Heart right ventricle (tissue), 16 donors: ENCODE results near the gene SH2D4B. TPM values are rescaled to one million over a fixed set of nuclear protein-coding genes. Genes with fewer than 3 reads are reported as not detected.

ENCODE experiments used
- ATAC-seq, 8 donors: fragments of 200-7000 bp; cut with Tn5 transposase; one replicate each; pipeline ENCODE4 v1.9.1; 2020; ENCODE audit warnings: mild to moderate bottlenecking in 8 of 8, moderate library complexity in 8 of 8, moderate number of reproducible peaks in 1 of 8
- DNase-seq, 2 donors: peaks; one replicate each; pipeline ENCODE4 v3.0.0-alpha.2; 2020
- H3K27ac ChIP-seq, 10 donors: fragments of 200-600 bp; sonication (generic) in 2 of 10; one replicate each; pipeline versions ENCODE4 v1.5.0 to v1.8.0; 2020 to 2022; ENCODE audit warnings: mild to moderate bottlenecking in 3 of 10
- H3K27me3 ChIP-seq, 7 donors: fragments of 200-600 bp; one replicate each; pipeline ENCODE4 v1.8.0; 2021 to 2022; ENCODE audit warnings: mild to moderate bottlenecking in 2 of 7
- H3K36me3 ChIP-seq, 9 donors: fragments of 200-600 bp; sonication (generic) in 1 of 9; one replicate each; pipeline versions ENCODE4 v1.5.0 to v1.8.0; 2020 to 2022; ENCODE audit warnings: mild to moderate bottlenecking in 2 of 9
- H3K4me1 ChIP-seq, 9 donors: fragments of 200-600 bp; sonication (generic) in 1 of 9; one replicate each; pipeline versions ENCODE4 v1.5.0 to v1.8.0; 2020 to 2022; ENCODE audit warnings: mild to moderate bottlenecking in 4 of 9
- H3K4me3 ChIP-seq, 10 donors: fragments of 200-600 bp; sonication (generic) in 2 of 10; one replicate each; pipeline versions ENCODE4 v1.5.0 to v1.8.0; 2020 to 2022; ENCODE audit warnings: mild to moderate bottlenecking in 7 of 10, moderate library complexity in 2 of 10
- H3K9me3 ChIP-seq, 11 donors: fragments of 200-600 bp in 10 of 11; sonication (generic) in 2 of 11; one replicate each; pipeline versions ENCODE4 v1.5.0 to v1.8.0; 2013 to 2022; ENCODE audit warnings: mild to moderate bottlenecking in 2 of 11, control low read depth in 1 of 11, moderate library complexity in 1 of 11
- WGBS, 2 donors: extraction: QIAGEN DNeasy Blood & Tissue Kit; methylation state at CpG; one replicate each; pipeline ENCODE4 v1.1.7; 2013; ENCODE audit warnings: inconsistent platforms in 1 of 2; 5-methylcytosine and 5-hydroxymethylcytosine counted together
- intact Hi-C, 10 donors: fragments of 100-400 bp; cut with DNase I; formaldehyde crosslinking; loops; one replicate each; pipeline versions ENCODE4 v1.11.1 to v1.14.2; 2022
- polyA plus RNA-seq, 2 donors: library from polyadenylated mRNA; stranded (reverse); fragments of 200-250 nt; gene quantifications; one replicate each; pipeline ENCODE4 v1.2.3, GENCODE V29; 2013
- total RNA-seq, 10 donors: library from RNA; stranded (reverse); fragmentation: NEBNext Ultra II Directional in 3 of 10; extraction: Animal tissue kit (Norgen Biotek cat#: 25700) in 3 of 10; gene quantifications; one replicate each; pipeline versions ENCODE4 v1.2.1 to v1.2.4, GENCODE V29; 2021 to 2023
- TF ChIP-seq, protein P1 (sequence below), 9 donors: fragments of 200-600 bp; sonication (generic) in 2 of 9; IDR thresholded peaks; one replicate each; pipeline versions ENCODE4 v1.5.0 to v1.8.0; 2021 to 2022; ENCODE audit warnings: antibody characterized with exemption in 9 of 9, mild to moderate bottlenecking in 5 of 9, moderate library complexity in 1 of 9
- donor health status: Arrhythmogenic right ventricular cardiomyopathy.
- donor health status: ischemic (EF 13 %, LVEDD 7.1; RV severe dilation, severe dysfunction).
- donor health status: healthy with polysubstance abuse.
- donor health status: DM: no; HTN: yes; CAD: no.
- donor health status: DM: no; HTN: no; CAD: no.
- donor health status: ischemic (EF 25% LVEDD 6.9; RV normal size, moderate dysfunction).
- donor health status: ischemic (EF 25% LVEDD 5.7; RV mildly dilated, moderate dysfunction).
- donor health status: healthy.
- donor health status: DM: yes; HTN: yes; CAD: no.
- donor health status: Ischemic cardiomyopathy.
- donor health status: ischemic (EF 35%, LVEDD 5.7; RV mildly dilated, moderate dysfunction).
- donor health status: nonischemic (EF 11% LVEDD 7.7; RV severe dilation, severe dysfunction).
- donor health status: DM: yes; HTN: yes; CAD: no.
- donor health status: PGD.
- donor health status: ischemic (EF 29% LVEDD 5.4; RV normal size, mild dysfunction).
- donor health status: nonischemic (EF 23%, LVEDD 6.1; RV moderate dilation, normal function).

The SH2D4B gene
- total and polyA plus RNA-seq, 12 donors = not detected

- H3K4me1 ChIP-seq = peaks cover 0 to 7% (median 0%) of the 10 kb centered on the region in 9 donors
- TF ChIP-seq, protein P1, sequence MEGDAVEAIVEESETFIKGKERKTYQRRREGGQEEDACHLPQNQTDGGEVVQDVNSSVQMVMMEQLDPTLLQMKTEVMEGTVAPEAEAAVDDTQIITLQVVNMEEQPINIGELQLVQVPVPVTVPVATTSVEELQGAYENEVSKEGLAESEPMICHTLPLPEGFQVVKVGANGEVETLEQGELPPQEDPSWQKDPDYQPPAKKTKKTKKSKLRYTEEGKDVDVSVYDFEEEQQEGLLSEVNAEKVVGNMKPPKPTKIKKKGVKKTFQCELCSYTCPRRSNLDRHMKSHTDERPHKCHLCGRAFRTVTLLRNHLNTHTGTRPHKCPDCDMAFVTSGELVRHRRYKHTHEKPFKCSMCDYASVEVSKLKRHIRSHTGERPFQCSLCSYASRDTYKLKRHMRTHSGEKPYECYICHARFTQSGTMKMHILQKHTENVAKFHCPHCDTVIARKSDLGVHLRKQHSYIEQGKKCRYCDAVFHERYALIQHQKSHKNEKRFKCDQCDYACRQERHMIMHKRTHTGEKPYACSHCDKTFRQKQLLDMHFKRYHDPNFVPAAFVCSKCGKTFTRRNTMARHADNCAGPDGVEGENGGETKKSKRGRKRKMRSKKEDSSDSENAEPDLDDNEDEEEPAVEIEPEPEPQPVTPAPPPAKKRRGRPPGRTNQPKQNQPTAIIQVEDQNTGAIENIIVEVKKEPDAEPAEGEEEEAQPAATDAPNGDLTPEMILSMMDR (IDR thresholded peaks at IDR 0.05) = no peak
- H3K9me3 ChIP-seq = no peaks in the 10 kb centered on the region
- 72 to 76% methylated on average over 3 of the region's 3 CpGs for WGBS, 2 donors
- ATAC-seq (peak in 3 of 8 donors; percentile 73 to 95 (median 88)), DNase-seq (no peak)
- no peak overlapping the region for H3K27ac ChIP-seq
- H3K27me3 ChIP-seq = peaks cover 0 to 4% (median 0%) of the 10 kb centered on the region in 7 donors
- H3K4me3 ChIP-seq = no peak overlapping the region
- intact Hi-C loops = no loop called here
- no peaks in the 10 kb centered on the region for H3K36me3 ChIP-seq
These were observed 80.1 kb downstream of the SH2D4B start for GRCh38 chr10:80617807-80618206.

DNA sequence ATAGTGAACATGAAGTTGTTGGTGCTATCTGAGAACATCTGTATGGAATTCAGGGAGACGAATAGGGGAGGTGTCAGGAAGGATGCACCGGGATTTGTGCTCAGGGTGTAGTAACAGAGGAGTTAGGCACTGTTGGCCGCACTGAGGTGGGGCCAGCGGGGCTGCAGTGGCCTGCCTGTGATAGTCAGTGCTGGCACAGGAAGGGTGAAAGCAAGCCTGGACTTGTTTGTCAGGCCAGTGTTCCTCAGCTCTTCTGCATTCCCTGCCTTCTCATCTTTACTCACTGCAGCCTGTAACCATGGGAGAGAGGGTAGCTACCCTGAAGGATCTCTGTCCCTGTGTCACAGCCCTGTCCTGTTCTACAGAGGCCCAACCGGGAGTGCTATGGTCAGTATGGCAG is 81.3 kb downstream of the SH2D4B start:
- Histone ChIP-seq H3K36me3 (no peaks in the 10 kb centered on the region), H3K9me3 (no peaks in the 10 kb centered on the region), H3K4me3 (no peak overlapping the region), H3K4me1 (peaks cover 0 to 7% (median 0%) of the 10 kb centered on the region in 9 donors), H3K27ac (no peak overlapping the region), H3K27me3 (peaks cover 0 to 4% (median 0%) of the 10 kb centered on the region in 7 donors)
- intact Hi-C loops = no loop called here
- 93 to 94% methylated on average over 5 of the region's 5 CpGs for WGBS, 2 donors
- TF ChIP-seq, protein P1 (IDR thresholded peaks at IDR 0.05) = no peak
- DNase-seq (no peak), ATAC-seq (no peak)

- DNase-seq (no peak), ATAC-seq (no peak)
- H3K36me3 ChIP-seq = no peaks in the 10 kb centered on the region
- no peaks in the 10 kb centered on the region for H3K27me3 ChIP-seq
- no peak overlapping the region for H3K4me3 ChIP-seq
- no peak overlapping the region for H3K27ac ChIP-seq
- intact Hi-C loops = no loop called here
- H3K9me3 ChIP-seq = no peaks in the 10 kb centered on the region
- 73 to 77% methylated on average over 3 of the region's 3 CpGs for WGBS, 2 donors
- TF ChIP-seq, protein P1 (IDR thresholded peaks at IDR 0.05) = no peak
- H3K4me1 ChIP-seq = peaks cover 0 to 7% (median 0%) of the 10 kb centered on the region in 9 donors
These were observed 84.5 kb downstream of the SH2D4B start for GRCh38 chr10:80622153-80622552.

DNA sequence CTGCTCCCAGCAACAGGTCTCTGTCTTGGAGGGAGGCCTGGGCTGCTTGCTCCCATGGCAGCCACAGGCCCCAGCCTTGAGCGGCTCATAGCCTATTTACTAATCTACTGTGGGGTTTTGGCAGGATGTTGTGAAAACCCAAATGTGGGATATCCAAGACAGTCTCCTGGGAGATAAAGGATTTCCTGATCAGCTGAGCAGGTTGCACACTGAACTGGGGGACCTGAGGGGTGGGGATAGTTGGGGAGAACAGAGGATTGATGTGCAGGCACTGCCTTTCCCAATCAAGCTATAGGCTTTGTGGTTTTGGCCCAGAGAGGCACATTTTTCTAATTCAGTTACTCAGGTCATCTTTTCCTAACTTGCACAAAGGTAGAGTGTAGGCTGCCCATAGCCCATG is 92.6 kb downstream of the SH2D4B start:
- Histone ChIP-seq H3K27me3 (no peaks in the 10 kb centered on the region), H3K27ac (no peak overlapping the region), H3K4me1 (no peaks in the 10 kb centered on the region), H3K4me3 (no peak overlapping the region), H3K36me3 (no peaks in the 10 kb centered on the region), H3K9me3 (peaks cover 0 to 1% (median 0%) of the 10 kb centered on the region in 11 donors)
- no peak for DNase-seq
- TF ChIP-seq, protein P1 (IDR thresholded peaks at IDR 0.05) = no peak
- intact Hi-C loops = no loop called here
- no peak for ATAC-seq
- 56 to 67% methylated on average over 1 of the region's 1 CpG for WGBS, 2 donors
